NOMO-1 treated with dmso at 0.1 percent for 144 hours (cell line): ENCODE data around the gene NACA.
"Not testable (repeated sequence)": the region's sequence is repeated elsewhere in the genome, so short reads cannot be mapped to it uniquely, and the experiment has no call there.

Experiments
- DNase-seq: peaks from one replicate; lab custom pipeline; 2025; ENCODE audit not compliant: unreplicated experiment; lab: John Stamatoyannopoulos, UW

NACA gene

GRCh38 chr12:56724701-56724971, 463 bp downstream of the NACA start:
- DNase-seq = no peak

GRCh38 chr12:56723889-56724700, 1.0 kb downstream of the NACA start:
- DNase-seq = no peak

- no peak for DNase-seq
These were observed 1.7 kb downstream of the NACA start for GRCh38 chr12:56723352-56723751.

- no peak for DNase-seq
These were observed 2.3 kb downstream of the NACA start for GRCh38 chr12:56722832-56723231.

- no peak for DNase-seq
These were observed 3.4 kb downstream of the NACA start for GRCh38 chr12:56721721-56722120.

- DNase-seq = no peak
These were observed 3.9 kb downstream of the NACA start for GRCh38 chr12:56721216-56721615.

GRCh38 chr12:56720731-56721151, 4.4 kb downstream of the NACA start:
- DNase-seq = peak; percentile 56

GRCh38 chr12:56719056-56719455, 6.0 kb downstream of the NACA start:
- DNase-seq = no peak

- DNase-seq = no peak
These were observed 6.5 kb downstream of the NACA start for GRCh38 chr12:56718636-56719035.

GRCh38 chr12:56718149-56718548, 7.0 kb downstream of the NACA start:
- no peak for DNase-seq

- no peak for DNase-seq
These were observed 7.9 kb downstream of the NACA start for GRCh38 chr12:56716933-56717880.

- no peak for DNase-seq
These were observed 8.6 kb downstream of the NACA start for GRCh38 chr12:56716458-56716857.

- DNase-seq = no peak
These were observed 9.3 kb downstream of the NACA start for GRCh38 chr12:56715798-56716197.

- DNase-seq = no peak
These were observed 10.6 kb downstream of the NACA start for GRCh38 chr12:56714431-56714929.

- no peak for DNase-seq
These were observed 11.8 kb downstream of the NACA start for GRCh38 chr12:56713345-56713744.

GRCh38 chr12:56709759-56710376, 15.2 kb downstream of the NACA start:
- DNase-seq = no peak

GRCh38 chr12:56704522-56704921, 20.6 kb downstream of the NACA start:
- DNase-seq = not testable (repeated sequence)

GRCh38 chr12:56699020-56699661, 26.0 kb downstream of the NACA start:
- DNase-seq = no peak

GRCh38 chr12:56695327-56696101, 29.6 kb downstream of the NACA start:
- DNase-seq = no peak

GRCh38 chr12:56694161-56694560, 30.9 kb downstream of the NACA start:
- no peak for DNase-seq

GRCh38 chr12:56688846-56689109, 36.3 kb downstream of the NACA start:
- DNase-seq = peak; percentile 59
